ENCODE data around the gene HNRNPM. TPM values are rescaled to one million over a fixed set of nuclear protein-coding genes. Genes with fewer than 3 reads are reported as not detected.
"Not testable (repeated sequence)": the region's sequence is repeated elsewhere in the genome, so short reads cannot be mapped to it uniquely, and the experiment has no call there.

HNRNPM gene
- total RNA-seq, 1 donor from 2014 or later = 336 TPM

DNA sequence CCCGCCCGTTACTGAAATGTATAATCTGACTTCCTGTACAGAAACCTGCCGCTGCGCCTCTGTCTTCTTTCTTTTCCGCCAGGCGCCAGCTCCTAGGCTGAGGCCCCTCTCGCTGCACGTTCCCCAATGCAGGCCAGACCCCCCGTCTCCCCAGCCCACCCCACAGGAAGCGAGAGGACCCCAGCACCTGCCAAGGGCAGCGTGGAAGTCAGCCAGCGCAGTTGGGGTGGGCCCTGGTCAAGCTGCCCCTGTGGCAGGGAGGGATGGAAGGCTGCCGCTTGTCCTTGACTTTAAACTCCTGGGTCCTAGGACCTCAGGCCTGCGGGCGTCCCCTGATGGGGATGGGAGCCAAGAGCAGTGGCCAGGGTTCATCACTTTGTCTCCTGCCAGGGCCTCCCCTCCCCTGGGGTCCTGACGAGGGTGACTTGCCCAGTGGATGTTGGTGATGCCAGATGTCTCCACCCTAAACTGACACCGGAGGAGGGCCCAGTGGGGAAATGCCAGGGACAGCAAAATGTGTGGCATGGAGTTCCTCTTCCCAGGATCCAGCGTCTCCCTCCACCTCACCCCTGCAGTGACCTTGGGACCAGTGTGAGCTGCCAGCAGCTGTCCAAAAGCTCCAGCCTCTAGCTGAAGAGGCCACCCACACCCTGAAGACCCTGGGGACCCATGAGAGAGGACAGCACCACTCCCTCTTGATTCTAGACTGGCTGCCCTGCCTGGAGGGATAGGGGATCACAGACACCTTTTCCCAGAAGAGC lies 40.2 kb upstream of the HNRNPM start:
- peaks cover 22% of the 10 kb centered on the region for H3K36me3 Mint-ChIP-seq (ENCODE audit: low read depth)

DNA sequence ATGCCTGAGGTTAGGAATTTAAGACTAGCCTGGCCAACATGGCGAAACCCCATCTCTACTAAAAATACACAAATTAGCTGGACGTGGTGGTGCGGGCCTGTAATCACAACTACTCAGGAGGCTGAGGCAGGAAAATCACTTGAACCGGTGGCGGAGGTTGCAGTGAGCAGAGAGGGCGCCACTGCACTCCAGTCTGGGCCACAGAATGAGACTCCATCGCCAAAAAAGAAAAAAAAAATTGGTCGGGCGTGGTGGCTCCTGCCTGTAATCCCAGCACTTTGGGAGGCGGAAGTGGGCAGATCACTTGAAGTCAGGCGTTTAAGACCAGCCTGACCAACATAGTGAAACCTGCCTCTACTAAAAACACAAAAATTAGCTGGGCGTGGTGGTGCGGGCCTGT lies 34.1 kb upstream of the HNRNPM start:
- intact Hi-C loops (cut with micrococcal nuclease) = loop anchor here (10.0 kb wide), 2 partner anchors 104 to 174 kb away; partner anchors contain the start of gene ZNF414
- not testable (repeated sequence) for H3K4me1 Mint-ChIP-seq (ENCODE audit: low read depth); H3K27ac Mint-ChIP-seq; H3K27me3 Mint-ChIP-seq (ENCODE audit: low read depth); H3K4me3 Mint-ChIP-seq (ENCODE audit: low read depth); DNase-seq (ENCODE audit: low spot score); H3K36me3 Mint-ChIP-seq (ENCODE audit: low read depth); H3K9me3 Mint-ChIP-seq

More for the DNA sequence above, 40.2 kb upstream of the HNRNPM start:
- intact Hi-C loops (cut with micrococcal nuclease) = no loop called here
- no peaks in the 10 kb centered on the region for H3K27me3 Mint-ChIP-seq (ENCODE audit: low read depth)
- DNase-seq (ENCODE audit: low spot score) = no peak
- H3K27ac Mint-ChIP-seq = no peak overlapping the region
- no peaks in the 10 kb centered on the region for H3K4me1 Mint-ChIP-seq (ENCODE audit: low read depth)
- H3K9me3 Mint-ChIP-seq = no peaks in the 10 kb centered on the region
- H3K4me3 Mint-ChIP-seq (ENCODE audit: low read depth) = no peak overlapping the region

DNA sequence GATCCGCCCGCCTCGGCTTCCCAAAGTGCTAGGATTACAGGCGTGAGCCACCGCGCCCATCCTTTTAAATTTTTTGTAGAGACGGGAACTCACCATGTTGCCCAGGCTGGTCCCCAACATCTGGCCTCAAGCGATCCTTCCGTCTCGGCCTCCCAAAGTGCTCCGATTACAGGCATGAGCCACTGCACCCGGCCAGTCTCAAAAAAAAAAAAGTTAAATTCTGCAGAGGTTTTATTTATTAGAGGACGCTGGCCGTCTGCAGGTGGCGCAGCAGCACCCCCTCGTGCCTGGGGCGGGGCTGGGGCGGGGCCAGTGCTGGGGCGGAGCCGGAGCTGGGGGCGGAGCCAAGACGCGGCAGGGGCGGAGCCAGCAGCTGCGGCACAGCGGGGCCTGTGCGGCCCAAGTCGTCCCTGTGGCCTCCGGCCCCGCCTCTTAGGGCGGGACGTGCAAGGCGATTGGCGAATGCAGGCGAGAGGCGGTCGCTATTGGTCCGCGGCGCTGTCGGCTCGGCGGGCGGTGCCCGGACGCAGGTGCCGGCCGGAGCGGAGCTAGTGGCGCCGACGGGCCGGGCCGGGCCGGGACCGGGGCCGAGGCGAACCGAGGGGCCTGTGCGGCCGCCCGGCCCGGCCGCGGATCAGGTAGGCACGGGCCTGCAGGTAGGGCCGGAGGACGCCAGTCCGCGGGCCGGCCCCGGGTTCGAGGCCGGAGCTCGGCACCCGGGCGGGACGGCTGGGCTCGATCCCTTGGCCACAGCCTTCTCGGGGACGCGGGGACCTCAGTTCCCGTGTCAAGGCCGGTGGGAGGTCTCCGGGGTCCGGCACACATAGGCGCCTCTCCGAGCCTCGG lies 31.8 kb upstream of the HNRNPM start, which contains the start of gene MARCHF2:
MARCHF2 (plus strand) TSS at position 523 of the 846 bp plus-strand sequence. CDS start 8,536 bp downstream, outside the sequence.
- DNase-seq (ENCODE audit: low spot score) = peak; percentile 94
- H3K4me3 Mint-ChIP-seq (ENCODE audit: low read depth) = peak within 1 kb of the TSS; percentile 65
- no peaks in the 10 kb centered on the region for H3K27me3 Mint-ChIP-seq (ENCODE audit: low read depth)
- no peaks in the 10 kb centered on the region for H3K9me3 Mint-ChIP-seq
- H3K36me3 Mint-ChIP-seq (ENCODE audit: low read depth) = no peaks in the 10 kb centered on the region
- intact Hi-C loops (cut with micrococcal nuclease) = loop anchor here (10.0 kb wide), 2 partner anchors 102 to 172 kb away; partner anchors contain the start of gene ZNF414
- no peak within 1 kb of the TSS for H3K27ac Mint-ChIP-seq
- peaks cover 7% of the 10 kb centered on the region for H3K4me1 Mint-ChIP-seq (ENCODE audit: low read depth)

DNA sequence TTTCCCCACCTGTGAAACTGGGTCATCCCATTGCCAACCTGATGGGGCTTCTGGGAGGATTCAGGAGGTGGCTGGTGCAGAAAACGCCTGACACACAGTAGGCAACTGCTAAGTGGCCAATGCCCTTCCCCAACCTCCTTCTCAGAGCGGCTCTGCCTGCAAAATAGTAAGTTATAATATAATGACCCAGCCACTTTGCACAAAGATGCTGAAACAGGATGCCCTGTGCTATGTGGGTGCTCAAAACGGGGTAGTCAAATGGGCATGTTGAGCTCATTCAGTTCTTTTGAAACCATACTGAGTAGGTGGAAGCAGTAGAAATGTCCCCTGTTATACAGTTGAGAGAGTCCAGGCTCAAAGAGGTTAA lies 31.2 kb upstream of the HNRNPM start:
- no peak overlapping the region for H3K27ac Mint-ChIP-seq
- no peaks in the 10 kb centered on the region for H3K27me3 Mint-ChIP-seq (ENCODE audit: low read depth)
- peaks cover 7% of the 10 kb centered on the region for H3K4me1 Mint-ChIP-seq (ENCODE audit: low read depth)
- no peak for DNase-seq (ENCODE audit: low spot score)
- intact Hi-C loops (cut with micrococcal nuclease) = loop anchor here (10.0 kb wide), 2 partner anchors 101 to 171 kb away; partner anchors contain the start of gene ZNF414
- peak overlapping the region; percentile 65 for H3K4me3 Mint-ChIP-seq (ENCODE audit: low read depth)
- no peaks in the 10 kb centered on the region for H3K9me3 Mint-ChIP-seq
- H3K36me3 Mint-ChIP-seq (ENCODE audit: low read depth) = no peaks in the 10 kb centered on the region

DNA sequence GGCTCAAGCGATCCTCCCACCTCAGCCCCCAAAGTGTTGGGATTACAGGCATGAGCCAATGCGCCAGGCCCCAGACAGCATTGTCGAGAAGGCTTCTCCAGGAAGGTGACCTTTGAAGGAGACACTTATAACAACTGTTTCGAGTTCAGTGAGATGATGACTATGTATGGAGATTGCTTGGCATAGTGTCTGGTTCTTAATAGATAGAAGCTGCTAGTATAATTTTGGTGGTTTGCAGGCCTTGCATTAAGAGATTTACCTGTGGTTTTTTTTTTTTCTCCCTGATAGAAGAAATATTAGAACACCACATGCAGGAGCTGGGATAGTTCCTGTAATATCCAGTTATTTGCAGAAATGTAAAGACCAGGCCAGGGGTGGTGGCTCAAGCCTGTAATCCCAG lies 28.0 kb upstream of the HNRNPM start:
- no peak for DNase-seq (ENCODE audit: low spot score)
- Mint-ChIP-seq H3K27ac (no peak overlapping the region), H3K36me3 (ENCODE audit: low read depth) (no peaks in the 10 kb centered on the region), H3K4me1 (ENCODE audit: low read depth) (peaks cover 4% of the 10 kb centered on the region), H3K27me3 (ENCODE audit: low read depth) (no peaks in the 10 kb centered on the region), H3K4me3 (ENCODE audit: low read depth) (no peak overlapping the region), H3K9me3 (no peaks in the 10 kb centered on the region)
- intact Hi-C loops (cut with micrococcal nuclease) = loop anchor here (10.0 kb wide), 2 partner anchors 98 to 168 kb away; partner anchors contain the start of gene ZNF414

DNA sequence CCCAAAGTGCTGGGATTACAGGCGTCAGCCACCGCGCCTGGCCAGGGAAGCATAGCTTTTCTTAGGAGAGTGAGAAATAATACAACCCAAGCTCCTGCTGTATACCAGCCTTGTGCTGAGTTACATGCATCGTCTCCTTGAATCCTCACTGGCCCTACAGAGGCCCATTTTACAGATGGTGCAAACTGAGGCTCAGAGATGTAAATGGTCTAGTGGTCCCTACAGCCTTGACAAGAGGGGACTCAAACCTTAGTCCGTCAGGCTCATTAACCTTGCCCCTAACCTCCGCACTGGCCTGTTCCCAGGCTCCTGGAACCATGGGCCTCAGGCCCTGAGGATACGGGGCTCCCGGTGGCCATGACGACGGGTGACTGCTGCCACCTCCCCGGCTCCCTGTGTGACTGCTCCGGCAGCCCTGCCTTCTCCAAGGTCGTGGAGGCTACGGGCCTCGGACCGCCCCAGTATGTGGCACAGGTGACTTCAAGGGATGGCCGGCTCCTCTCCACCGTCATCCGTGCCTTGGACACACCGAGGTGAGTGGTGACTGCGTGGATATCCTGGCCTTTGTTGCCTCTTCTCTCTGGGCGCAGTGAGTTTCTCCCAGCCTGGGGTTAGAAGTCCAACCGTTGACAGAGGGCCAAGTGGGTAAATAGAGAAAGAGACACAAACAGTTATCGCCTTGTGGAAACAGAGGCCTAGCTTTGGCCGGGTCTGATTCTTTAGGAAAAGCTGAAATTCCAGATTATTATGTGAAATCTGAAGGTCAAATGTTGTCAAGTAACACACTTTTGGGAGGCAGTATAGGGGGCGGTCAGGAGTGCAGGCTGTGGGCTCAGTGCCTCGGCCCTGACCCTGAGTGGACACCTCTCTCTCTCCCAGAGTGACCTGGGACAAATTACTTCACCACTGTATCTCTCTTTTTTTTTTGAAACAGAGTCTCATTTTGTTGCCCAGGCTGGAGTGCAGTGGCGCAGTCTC lies 23.0 kb upstream of the HNRNPM start:
- H3K4me3 Mint-ChIP-seq (ENCODE audit: low read depth) = no peak overlapping the region
- H3K4me1 Mint-ChIP-seq (ENCODE audit: low read depth) = no peaks in the 10 kb centered on the region
- no peaks in the 10 kb centered on the region for H3K9me3 Mint-ChIP-seq
- H3K36me3 Mint-ChIP-seq (ENCODE audit: low read depth) = no peaks in the 10 kb centered on the region
- no peak for DNase-seq (ENCODE audit: low spot score)
- no peaks in the 10 kb centered on the region for H3K27me3 Mint-ChIP-seq (ENCODE audit: low read depth)
- H3K27ac Mint-ChIP-seq = no peak overlapping the region
- intact Hi-C loops (cut with micrococcal nuclease) = no loop called here

DNA sequence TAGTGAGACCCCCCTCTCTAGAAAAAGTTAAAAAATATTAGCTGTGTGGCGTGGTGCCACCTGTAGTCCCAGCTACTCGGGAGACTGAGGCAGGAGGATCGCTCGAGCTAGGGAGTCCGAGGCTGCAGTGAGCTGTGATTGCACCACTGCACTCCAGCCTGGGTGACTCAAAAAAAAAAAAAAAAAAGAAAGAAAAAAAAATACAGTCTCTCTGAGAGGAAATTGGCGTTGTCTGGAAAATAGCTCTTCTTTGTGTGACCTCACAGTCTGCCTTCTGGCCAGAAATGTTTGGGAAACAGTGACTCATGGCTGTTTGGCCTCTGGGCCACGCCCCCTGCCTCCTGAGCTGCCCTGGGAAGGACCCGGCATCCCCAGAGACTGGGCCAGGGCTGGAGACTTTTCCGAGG lies 21.0 kb upstream of the HNRNPM start:
- Mint-ChIP-seq H3K27ac (no peak overlapping the region), H3K27me3 (ENCODE audit: low read depth) (no peaks in the 10 kb centered on the region), H3K36me3 (ENCODE audit: low read depth) (no peaks in the 10 kb centered on the region), H3K4me3 (ENCODE audit: low read depth) (no peak overlapping the region), H3K9me3 (no peaks in the 10 kb centered on the region), H3K4me1 (ENCODE audit: low read depth) (no peaks in the 10 kb centered on the region)
- intact Hi-C loops (cut with micrococcal nuclease) = no loop called here
- DNase-seq (ENCODE audit: low spot score) = no peak

DNA sequence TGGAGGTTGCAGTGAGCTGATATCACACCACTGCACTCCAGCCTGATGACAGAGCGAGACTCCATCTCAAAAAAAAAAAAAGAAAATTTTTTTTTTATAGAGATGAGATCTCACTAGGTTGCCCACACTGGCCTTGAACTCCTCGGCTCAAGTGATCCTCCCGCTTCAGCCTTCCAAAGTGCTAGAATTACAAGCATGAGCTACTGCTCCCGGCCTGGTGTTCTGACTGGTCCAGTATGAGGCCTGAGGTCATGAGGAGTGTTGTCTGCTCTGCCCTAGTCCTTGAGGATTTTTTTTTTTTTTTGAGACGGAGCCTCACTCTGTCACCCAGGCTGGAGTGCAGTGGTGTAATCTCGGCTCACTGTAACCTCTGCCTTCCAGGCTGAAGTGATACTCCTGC lies 19.4 kb upstream of the HNRNPM start:
- H3K36me3 Mint-ChIP-seq (ENCODE audit: low read depth); H3K4me3 Mint-ChIP-seq (ENCODE audit: low read depth); H3K9me3 Mint-ChIP-seq; H3K27ac Mint-ChIP-seq; DNase-seq (ENCODE audit: low spot score); H3K27me3 Mint-ChIP-seq (ENCODE audit: low read depth); intact Hi-C loops (cut with micrococcal nuclease); H3K4me1 Mint-ChIP-seq (ENCODE audit: low read depth): not testable (repeated sequence)

DNA sequence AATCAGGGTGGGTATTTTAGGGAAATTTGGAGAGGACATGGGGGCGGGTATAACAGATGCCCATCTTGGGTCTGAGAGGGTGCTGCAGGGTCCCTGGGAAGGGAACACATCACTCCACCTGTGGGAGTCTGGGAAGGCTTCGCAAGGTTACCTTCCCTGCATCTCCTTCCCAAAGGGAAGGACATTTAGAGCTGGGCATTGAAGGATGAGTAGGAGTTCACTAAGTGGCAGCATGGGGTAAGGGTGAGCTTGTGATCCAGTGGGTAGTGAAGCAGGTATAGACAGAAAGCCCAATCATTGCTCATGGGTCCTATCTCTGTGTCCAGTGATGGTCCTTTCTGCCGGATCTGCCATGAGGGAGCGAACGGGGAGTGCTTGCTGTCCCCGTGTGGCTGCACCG lies 18.5 kb upstream of the HNRNPM start:
- Mint-ChIP-seq H3K4me3 (ENCODE audit: low read depth) (no peak overlapping the region), H3K4me1 (ENCODE audit: low read depth) (no peaks in the 10 kb centered on the region), H3K27ac (no peak overlapping the region), H3K27me3 (ENCODE audit: low read depth) (no peaks in the 10 kb centered on the region), H3K9me3 (no peaks in the 10 kb centered on the region), H3K36me3 (ENCODE audit: low read depth) (peaks cover 3% of the 10 kb centered on the region)
- intact Hi-C loops (cut with micrococcal nuclease) = no loop called here
- no peak for DNase-seq (ENCODE audit: low spot score)

DNA sequence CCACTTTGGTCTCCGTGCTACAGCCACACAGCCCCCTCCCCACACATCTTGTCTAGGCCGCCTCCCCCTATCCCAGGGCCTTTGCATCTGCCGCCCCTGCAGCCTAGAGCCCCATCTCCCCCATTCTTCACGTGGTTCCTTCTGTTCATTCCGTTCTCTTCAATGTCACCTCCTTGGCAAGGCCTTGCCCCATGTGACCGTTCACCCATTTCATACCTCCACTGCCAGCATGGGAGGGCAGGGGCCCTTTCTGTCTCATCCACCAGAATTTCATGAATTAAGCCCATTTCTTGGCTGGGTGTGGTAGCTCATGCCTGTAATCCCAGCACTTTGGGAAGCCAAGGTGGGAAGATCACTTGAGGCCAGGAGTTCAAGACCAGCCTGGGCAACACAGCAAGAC lies 15.7 kb upstream of the HNRNPM start:
- H3K27me3 Mint-ChIP-seq (ENCODE audit: low read depth) = no peaks in the 10 kb centered on the region
- no peak overlapping the region for H3K4me3 Mint-ChIP-seq (ENCODE audit: low read depth)
- no peak overlapping the region for H3K27ac Mint-ChIP-seq
- no peaks in the 10 kb centered on the region for H3K9me3 Mint-ChIP-seq
- no peak for DNase-seq (ENCODE audit: low spot score)
- no peaks in the 10 kb centered on the region for H3K4me1 Mint-ChIP-seq (ENCODE audit: low read depth)
- intact Hi-C loops (cut with micrococcal nuclease) = no loop called here
- peaks cover 3% of the 10 kb centered on the region for H3K36me3 Mint-ChIP-seq (ENCODE audit: low read depth)

DNA sequence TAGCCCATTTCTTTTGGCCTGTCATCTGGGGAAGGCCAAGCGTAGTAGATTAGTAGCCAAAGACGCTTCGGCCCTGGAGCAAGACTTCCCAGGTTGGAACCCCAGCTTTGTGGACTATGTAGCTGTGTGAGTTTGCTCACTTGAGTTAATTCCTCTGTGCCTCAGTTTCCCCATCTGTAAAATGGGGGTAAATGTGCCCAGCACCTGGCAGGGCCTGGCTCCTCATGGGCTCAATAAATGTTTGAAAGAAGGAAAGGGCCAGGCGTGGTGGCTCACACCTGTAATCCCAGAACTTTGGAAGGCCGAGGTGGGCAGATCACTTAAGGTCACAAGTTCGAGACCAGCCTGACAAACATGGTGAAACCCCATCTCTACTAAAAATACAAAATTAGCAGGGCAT lies 14.9 kb upstream of the HNRNPM start:
- peaks cover 3% of the 10 kb centered on the region for H3K36me3 Mint-ChIP-seq (ENCODE audit: low read depth)
- H3K27ac Mint-ChIP-seq = no peak overlapping the region
- no peak overlapping the region for H3K4me3 Mint-ChIP-seq (ENCODE audit: low read depth)
- no peaks in the 10 kb centered on the region for H3K9me3 Mint-ChIP-seq
- intact Hi-C loops (cut with micrococcal nuclease) = no loop called here
- no peaks in the 10 kb centered on the region for H3K27me3 Mint-ChIP-seq (ENCODE audit: low read depth)
- no peaks in the 10 kb centered on the region for H3K4me1 Mint-ChIP-seq (ENCODE audit: low read depth)
- DNase-seq (ENCODE audit: low spot score) = no peak

DNA sequence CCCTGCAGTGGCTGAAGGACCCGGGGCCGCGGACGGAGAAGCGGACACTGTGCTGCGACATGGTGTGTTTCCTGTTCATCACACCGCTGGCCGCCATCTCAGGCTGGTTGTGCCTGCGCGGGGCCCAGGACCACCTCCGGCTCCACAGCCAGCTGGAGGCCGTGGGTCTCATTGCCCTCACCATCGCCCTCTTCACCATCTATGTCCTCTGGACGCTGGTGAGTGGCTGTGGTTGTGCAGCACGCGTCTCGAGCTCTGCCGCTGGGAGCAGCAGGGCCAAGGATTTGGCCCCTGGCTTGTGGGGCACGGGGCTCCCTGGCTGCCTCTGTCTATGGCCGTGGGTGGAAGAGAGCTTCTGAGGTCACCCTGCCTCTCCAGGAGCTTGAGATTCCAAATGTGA lies 14.1 kb upstream of the HNRNPM start:
- Mint-ChIP-seq H3K27me3 (ENCODE audit: low read depth) (no peaks in the 10 kb centered on the region), H3K4me3 (ENCODE audit: low read depth) (no peak overlapping the region), H3K4me1 (ENCODE audit: low read depth) (no peaks in the 10 kb centered on the region), H3K9me3 (no peaks in the 10 kb centered on the region), H3K27ac (no peak overlapping the region), H3K36me3 (ENCODE audit: low read depth) (peaks cover 3% of the 10 kb centered on the region)
- DNase-seq (ENCODE audit: low spot score) = no peak
- intact Hi-C loops (cut with micrococcal nuclease) = no loop called here
